CD14-positive monocyte (primary cell): Measurements from ENCODE around the gene CDRT15. TPM values are rescaled to one million over a fixed set of nuclear protein-coding genes. Genes with fewer than 3 reads are reported as not detected.

Experiments
- DNase-seq, 3 donors: peaks; one replicate each; pipeline ENCODE4 v3.0.0-alpha.2; 2011 to 2022
- H2AFZ ChIP-seq: 2 replicates; pipeline ENCODE4 v1.6.0; 2012; ENCODE audit warnings: mild to moderate bottlenecking, low read depth, low read length, inconsistent platforms; ENCODE audit not compliant: insufficient read depth, poor library complexity, severe bottlenecking
- H3K27ac ChIP-seq, 2 donors: 1 replicate in 1 of 2; 2 replicates in 1 of 2; pipeline ENCODE4 v1.5.1; 2012 to 2013; ENCODE audit warnings: low read length in 2 of 2, control low read depth in 1 of 2, inconsistent platforms in 1 of 2, low read depth in 1 of 2, mild to moderate bottlenecking in 1 of 2
- H3K27me3 ChIP-seq, 2 donors: one replicate each; pipeline versions ENCODE4 v1.6.0 to v1.6.1; 2011 to 2013; ENCODE audit warnings: low read length in 2 of 2; ENCODE audit not compliant: control insufficient read depth in 2 of 2, insufficient read depth in 2 of 2
- H3K36me3 ChIP-seq, 2 donors: replicated peaks in 1 of 2; 1 replicate in 1 of 2; 2 replicates in 1 of 2; pipeline versions ENCODE4 v1.5.1 to v1.6.1; 2012 to 2013; ENCODE audit warnings: low read length in 2 of 2, control low read depth in 1 of 2, inconsistent platforms in 1 of 2, mild to moderate bottlenecking in 1 of 2; ENCODE audit not compliant: insufficient read depth in 2 of 2, control insufficient read depth in 1 of 2
- H3K4me1 ChIP-seq, 2 donors: 1 replicate in 1 of 2; 2 replicates in 1 of 2; pipeline versions ENCODE4 v1.5.1 to v1.6.1; 2012 to 2013; ENCODE audit warnings: low read length in 2 of 2, control low read depth in 1 of 2, inconsistent platforms in 1 of 2, mild to moderate bottlenecking in 1 of 2, moderate library complexity in 1 of 2; ENCODE audit not compliant: insufficient read depth in 2 of 2, control insufficient read depth in 1 of 2
- H3K4me2 ChIP-seq: replicated peaks from 2 replicates; pipeline ENCODE3; 2012; ENCODE audit warnings: low read length, moderate library complexity, mild to moderate bottlenecking; ENCODE audit not compliant: poor library complexity, severe bottlenecking; ENCODE audit errors: extremely low read depth
- H3K4me3 ChIP-seq, 3 experiments: fragments of 200-600 bp in 1 of 3; sonication (generic) in 1 of 3; replicated peaks in 1 of 3; 1 replicate in 2 of 3; 2 replicates in 1 of 3; pipeline ENCODE4 v1.5.1; 2011 to 2013; ENCODE audit warnings: low read length in 3 of 3, mild to moderate bottlenecking in 3 of 3, control low read depth in 2 of 3, low read depth in 2 of 3, inconsistent platforms in 1 of 3, moderate library complexity in 1 of 3
- H3K79me2 ChIP-seq: 2 replicates; pipeline ENCODE4 v1.6.0; 2012; ENCODE audit warnings: mild to moderate bottlenecking, control low read depth, inconsistent platforms, low read length, moderate library complexity; ENCODE audit not compliant: insufficient read depth
- H3K9ac ChIP-seq: 2 replicates; pipeline ENCODE4 v1.6.0; 2017; ENCODE audit warnings: low read length, mild to moderate bottlenecking; ENCODE audit not compliant: insufficient read depth, poor library complexity, severe bottlenecking
- H3K9me3 ChIP-seq, 2 donors: replicated peaks in 1 of 2; 1 replicate in 1 of 2; 2 replicates in 1 of 2; pipeline versions ENCODE4 v1.5.1 to v1.6.1; 2012 to 2013; ENCODE audit warnings: low read length in 2 of 2, control low read depth in 1 of 2; ENCODE audit not compliant: control insufficient read depth in 1 of 2, insufficient read depth in 1 of 2
- H4K20me1 ChIP-seq: 2 replicates; pipeline ENCODE4 v1.6.0; 2012; ENCODE audit warnings: mild to moderate bottlenecking, low read length, control low read depth, moderate library complexity; ENCODE audit not compliant: insufficient read depth
- H3K27ac Mint-ChIP-seq, 7 donors: one replicate each; pipeline ENCODE4 v1.8.0; 2020; ENCODE audit warnings: mild to moderate bottlenecking in 7 of 7, mixed read lengths in 7 of 7, moderate library complexity in 6 of 7, inconsistent platforms in 2 of 7
- H3K27me3 Mint-ChIP-seq, 3 donors: one replicate each; pipeline ENCODE4 v1.8.0; 2021 to 2022; ENCODE audit warnings: low read depth in 3 of 3, mild to moderate bottlenecking in 3 of 3, mixed read lengths in 3 of 3, moderate library complexity in 3 of 3, inconsistent platforms in 1 of 3
- H3K36me3 Mint-ChIP-seq, 2 donors: one replicate each; pipeline ENCODE4 v1.8.0; 2020; ENCODE audit warnings: mixed read lengths in 2 of 2, inconsistent platforms in 1 of 2, mild to moderate bottlenecking in 1 of 2
- H3K4me1 Mint-ChIP-seq: one replicate; pipeline ENCODE4 v1.8.0; 2020; ENCODE audit warnings: mild to moderate bottlenecking, mixed read lengths
- H3K4me3 Mint-ChIP-seq, 2 donors: one replicate each; pipeline ENCODE4 v1.8.0; 2020; ENCODE audit warnings: mild to moderate bottlenecking in 2 of 2, mixed read lengths in 2 of 2, moderate library complexity in 1 of 2
- H3K9me3 Mint-ChIP-seq, 7 donors: one replicate each; pipeline ENCODE4 v1.8.0; 2020 to 2022; ENCODE audit warnings: mixed read lengths in 7 of 7, mild to moderate bottlenecking in 6 of 7, moderate library complexity in 6 of 7, inconsistent platforms in 2 of 7
- WGBS: methylation state at CpG from one replicate; pipeline ENCODE4 v1.1.5; 2013; ENCODE audit warnings: missing lambda C conversion rate; ENCODE audit not compliant: insufficient coverage; 5-methylcytosine and 5-hydroxymethylcytosine counted together
- intact Hi-C, 2 donors: fragments of 100-400 bp; cut with micrococcal nuclease; formaldehyde crosslinking; loops; one replicate each; pipeline versions ENCODE4 v1.15.0 to v1.15.1; 2023
- polyA plus RNA-seq, 3 donors: library from polyadenylated mRNA; depleted of rRNA in 1 of 3; unstranded in 2 of 3; stranded (reverse) in 1 of 3; fragments of 300-500 nt in 2 of 3; fragments of >200 nt in 1 of 3; fragmentation: Illumina TruSeq in 2 of 3; gene quantifications; 1 replicate in 2 of 3; 2 replicates in 1 of 3; pipeline ENCODE4 v1.2.3, GENCODE V29; 2012 to 2021
- TF ChIP-seq, protein P1 (sequence below): fragments of 200-600 bp; IDR thresholded peaks from one replicate; pipeline ENCODE4 v1.8.0; 2022; ENCODE audit warnings: antibody characterized with exemption, mild to moderate bottlenecking

The CDRT15 gene
- polyA plus RNA-seq, 3 donors = not detected

DNA sequence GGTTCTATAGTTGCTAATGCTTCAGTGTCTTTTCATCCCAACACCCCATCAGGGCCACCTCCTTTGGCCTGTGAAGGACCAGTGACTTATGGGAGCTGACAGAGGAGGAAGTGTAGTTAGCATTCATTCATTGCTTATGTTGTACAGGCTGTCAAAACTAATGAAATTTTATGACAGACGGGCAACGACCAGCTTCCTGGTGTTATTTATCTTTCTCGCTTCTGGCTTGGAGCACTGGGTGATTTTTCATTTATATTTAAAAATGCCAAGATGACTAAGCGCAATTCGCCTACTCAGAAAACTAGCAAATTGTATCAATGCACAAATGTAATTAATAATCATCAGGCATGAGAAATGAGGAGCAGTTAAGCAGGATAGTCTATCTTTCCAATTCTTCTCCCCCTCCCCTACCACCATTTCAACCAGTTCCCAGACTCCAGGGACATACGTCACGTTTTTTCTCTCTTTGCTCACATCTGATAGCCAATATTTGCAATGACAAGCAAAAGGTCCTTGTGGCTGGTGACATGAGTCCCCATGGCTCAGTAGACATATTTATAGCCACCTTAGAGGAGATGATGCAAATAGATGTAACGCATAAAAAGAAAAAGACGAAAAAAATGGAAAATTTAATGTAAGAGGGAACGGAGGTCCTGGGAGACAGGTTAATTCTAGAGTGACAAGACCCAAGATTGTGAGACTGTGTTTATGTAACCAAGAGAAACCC is 11.2 kb downstream of the CDRT15 start:
- H3K4me2 ChIP-seq = no peak overlapping the region
- Mint-ChIP-seq H3K27me3 (peaks cover 0 to 5% (median 2%) of the 10 kb centered on the region in 3 donors), H3K27ac (no peak overlapping the region), H3K9me3 (peaks cover 0 to 8% (median 3%) of the 10 kb centered on the region in 7 donors), H3K4me1 (no peaks in the 10 kb centered on the region), H3K4me3 (no peak overlapping the region), H3K36me3 (no peaks in the 10 kb centered on the region)
- H3K27ac ChIP-seq = no peak overlapping the region
- no peaks in the 10 kb centered on the region for H4K20me1 ChIP-seq
- no peaks in the 10 kb centered on the region for H3K4me1 ChIP-seq
- intact Hi-C loops = no loop called here
- no peak for DNase-seq
- no peaks in the 10 kb centered on the region for H3K27me3 ChIP-seq
- no peaks in the 10 kb centered on the region for H3K79me2 ChIP-seq
- TF ChIP-seq, protein P1, sequence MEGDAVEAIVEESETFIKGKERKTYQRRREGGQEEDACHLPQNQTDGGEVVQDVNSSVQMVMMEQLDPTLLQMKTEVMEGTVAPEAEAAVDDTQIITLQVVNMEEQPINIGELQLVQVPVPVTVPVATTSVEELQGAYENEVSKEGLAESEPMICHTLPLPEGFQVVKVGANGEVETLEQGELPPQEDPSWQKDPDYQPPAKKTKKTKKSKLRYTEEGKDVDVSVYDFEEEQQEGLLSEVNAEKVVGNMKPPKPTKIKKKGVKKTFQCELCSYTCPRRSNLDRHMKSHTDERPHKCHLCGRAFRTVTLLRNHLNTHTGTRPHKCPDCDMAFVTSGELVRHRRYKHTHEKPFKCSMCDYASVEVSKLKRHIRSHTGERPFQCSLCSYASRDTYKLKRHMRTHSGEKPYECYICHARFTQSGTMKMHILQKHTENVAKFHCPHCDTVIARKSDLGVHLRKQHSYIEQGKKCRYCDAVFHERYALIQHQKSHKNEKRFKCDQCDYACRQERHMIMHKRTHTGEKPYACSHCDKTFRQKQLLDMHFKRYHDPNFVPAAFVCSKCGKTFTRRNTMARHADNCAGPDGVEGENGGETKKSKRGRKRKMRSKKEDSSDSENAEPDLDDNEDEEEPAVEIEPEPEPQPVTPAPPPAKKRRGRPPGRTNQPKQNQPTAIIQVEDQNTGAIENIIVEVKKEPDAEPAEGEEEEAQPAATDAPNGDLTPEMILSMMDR = no peak
- H3K36me3 ChIP-seq = no peaks in the 10 kb centered on the region
- no peak overlapping the region for H3K9ac ChIP-seq
- H3K9me3 ChIP-seq = peaks cover 0 to 3% of the 10 kb centered on the region in 2 donors
- WGBS = 17% methylated on average over 2 of the region's 10 CpGs
- H3K4me3 ChIP-seq = no peak overlapping the region
- no peak overlapping the region for H2AFZ ChIP-seq

DNA sequence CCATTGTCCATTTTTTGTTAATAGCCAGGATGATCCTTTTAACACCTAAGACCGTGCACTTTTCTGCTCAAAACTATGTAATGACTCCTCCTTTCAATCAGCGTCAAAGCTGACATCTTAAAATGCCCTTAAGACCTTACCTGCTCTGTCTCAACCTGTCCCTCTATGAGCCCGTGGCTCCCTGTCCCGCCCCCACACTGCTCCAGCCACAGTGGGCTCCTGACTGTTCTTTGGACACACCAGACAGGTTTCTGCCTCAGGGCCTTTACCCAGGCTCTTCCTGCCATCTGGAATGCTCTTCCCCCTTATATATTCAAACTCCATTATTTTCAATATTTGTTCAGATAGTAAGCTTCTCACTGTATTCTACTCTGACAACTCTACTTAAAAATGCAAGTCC is 14.1 kb downstream of the CDRT15 start:
- H3K4me1 Mint-ChIP-seq = no peaks in the 10 kb centered on the region
- no peaks in the 10 kb centered on the region for H3K79me2 ChIP-seq
- intact Hi-C loops = no loop called here
- TF ChIP-seq, protein P1 = no peak
- no peak overlapping the region for H3K27ac Mint-ChIP-seq
- H3K9ac ChIP-seq = no peak overlapping the region
- H3K9me3 Mint-ChIP-seq = peaks cover 0 to 4% (median 0%) of the 10 kb centered on the region in 7 donors
- H2AFZ ChIP-seq = no peak overlapping the region
- WGBS = 93% methylated on average over 2 of the region's 4 CpGs
- H3K36me3 Mint-ChIP-seq = no peaks in the 10 kb centered on the region
- H3K27me3 Mint-ChIP-seq = peaks cover 0 to 7% (median 2%) of the 10 kb centered on the region in 3 donors
- no peaks in the 10 kb centered on the region for H4K20me1 ChIP-seq
- H3K27ac ChIP-seq = no peak overlapping the region
- no peaks in the 10 kb centered on the region for H3K27me3 ChIP-seq
- H3K4me1 ChIP-seq = no peaks in the 10 kb centered on the region
- H3K4me3 ChIP-seq = no peak overlapping the region
- H3K36me3 ChIP-seq = no peaks in the 10 kb centered on the region
- no peak overlapping the region for H3K4me3 Mint-ChIP-seq
- DNase-seq = no peak
- H3K9me3 ChIP-seq = no peaks in the 10 kb centered on the region
- no peak overlapping the region for H3K4me2 ChIP-seq
